DMS153 (cell line): ENCODE measurements around the gene STMP1.

Experiments used
- DNase-seq: peaks from one replicate; lab custom pipeline; 2025; lab: John Stamatoyannopoulos, UW

The STMP1 gene

GRCh38 chr7:135697276-135698049 is 35.1 kb downstream of the STMP1 start:
- DNase-seq: no peak

GRCh38 chr7:135704074-135704473 is 41.8 kb downstream of the STMP1 start:
- no peak for DNase-seq

GRCh38 chr7:135704698-135705097 is 42.4 kb downstream of the STMP1 start:
- DNase-seq: no peak

GRCh38 chr7:135706038-135706742 is 43.9 kb downstream of the STMP1 start:
- DNase-seq: no peak

GRCh38 chr7:135706858-135707569 is 44.7 kb downstream of the STMP1 start:
- no peak for DNase-seq

- no peak for DNase-seq
Measured at GRCh38 chr7:135707570-135707966, 45.3 kb downstream of the STMP1 start.

GRCh38 chr7:135708041-135708440 is 45.7 kb downstream of the STMP1 start:
- DNase-seq: no peak

GRCh38 chr7:135709508-135709907 is 47.2 kb downstream of the STMP1 start:
- DNase-seq: no peak

- no peak for DNase-seq
Measured at GRCh38 chr7:135710417-135711138, 48.3 kb downstream of the STMP1 start.

GRCh38 chr7:135711139-135711469 is 48.8 kb downstream of the STMP1 start:
- DNase-seq: no peak

- DNase-seq: no peak
Measured at GRCh38 chr7:135712182-135712782, 50.0 kb downstream of the STMP1 start.

GRCh38 chr7:135712796-135713195 is 50.5 kb downstream of the STMP1 start:
- no peak for DNase-seq

- DNase-seq: no peak
Measured at GRCh38 chr7:135713836-135714470, 51.6 kb downstream of the STMP1 start.

GRCh38 chr7:135714534-135715009 is 52.3 kb downstream of the STMP1 start:
- DNase-seq: no peak

- no peak for DNase-seq
Measured at GRCh38 chr7:135715055-135715522, 52.8 kb downstream of the STMP1 start.

GRCh38 chr7:135715673-135716072 is 53.4 kb downstream of the STMP1 start:
- DNase-seq: no peak

GRCh38 chr7:135716677-135717238 is 54.4 kb downstream of the STMP1 start:
- DNase-seq: no peak

- no peak for DNase-seq
Measured at GRCh38 chr7:135717693-135718092, 55.4 kb downstream of the STMP1 start.

GRCh38 chr7:135718219-135718618 is 55.9 kb downstream of the STMP1 start:
- no peak for DNase-seq

- DNase-seq: no peak
Measured at GRCh38 chr7:135718794-135719437, 56.6 kb downstream of the STMP1 start.
